HepG2 (cell line): ENCODE measurements around the gene TSNAXIP1. TPM values are rescaled to one million over a fixed set of nuclear protein-coding genes. Genes with fewer than 3 reads are reported as not detected.

Experiments
- DBP ChIP-seq: sonication (generic); formaldehyde crosslinking; IDR thresholded peaks from 2 replicates; pipeline ENCODE4 v1.4.0; 2020; ENCODE audit warnings: missing genetic modification reagents; ENCODE audit errors: not compliant biosample characterization
- FOXC1 ChIP-seq: sonication (generic); formaldehyde crosslinking; IDR thresholded peaks from 2 replicates; pipeline ENCODE4 v1.8.0; 2022; ENCODE audit warnings: mild to moderate bottlenecking, missing genetic modification reagents, borderline replicate concordance
- HNF1A ChIP-seq, 2 experiments: sonication (generic) in 1 of 2; formaldehyde crosslinking in 1 of 2; IDR thresholded peaks; 2 replicates each; pipeline versions ENCODE4 v1.4.0 to v1.6.1; 2016 to 2020; ENCODE audit warnings: borderline replicate concordance in 1 of 2, low read depth in 1 of 2, mild to moderate bottlenecking in 1 of 2, missing genetic modification reagents in 1 of 2
- HNRNPL ChIP-seq: fragments of 200-400 bp; formaldehyde crosslinking; IDR thresholded peaks from 2 replicates; pipeline ENCODE4 v1.6.1; 2017; ENCODE audit warnings: mild to moderate bottlenecking, low read depth, low read length
- PHF8 ChIP-seq: sonication (generic); formaldehyde crosslinking; IDR thresholded peaks from 2 replicates; pipeline ENCODE4 v1.5.0; 2020; ENCODE audit warnings: missing genetic modification reagents
- REL ChIP-seq: sonication (generic); formaldehyde crosslinking; conservative IDR thresholded peaks from 2 replicates; pipeline ENCODE4 v1.8.0; 2022; ENCODE audit warnings: mild to moderate bottlenecking, missing genetic modification reagents, moderate library complexity
- RFX5 ChIP-seq: IDR thresholded peaks from 2 replicates; pipeline ENCODE4 v1.6.1; 2011; ENCODE audit warnings: low read depth, low read length, improper control_type of control experiment
- SALL2 ChIP-seq: sonication (generic); formaldehyde crosslinking; IDR thresholded peaks from 2 replicates; pipeline ENCODE4 v1.8.1; 2023; ENCODE audit warnings: mild to moderate bottlenecking, missing genetic modification reagents, inconsistent platforms
- TBP ChIP-seq: sonication (generic); formaldehyde crosslinking; IDR thresholded peaks from 2 replicates; pipeline ENCODE4 v1.5.0; 2020; ENCODE audit warnings: missing genetic modification reagents
- TGIF2 ChIP-seq: IDR thresholded peaks from 2 replicates; pipeline ENCODE4 v1.6.1; 2016; ENCODE audit warnings: control low read depth, missing compliant biosample characterization
- ZFP36 ChIP-seq: fragments of 150-350 bp; IDR thresholded peaks from 2 replicates; pipeline ENCODE4 v1.6.1; 2018; ENCODE audit warnings: borderline replicate concordance, low read length, low read depth; ENCODE audit not compliant: partially characterized antibody
- ZNF230 ChIP-seq: sonication (generic); formaldehyde crosslinking; IDR thresholded peaks from 2 replicates; pipeline ENCODE4 v1.4.0; 2020; ENCODE audit warnings: mild to moderate bottlenecking, missing genetic modification reagents
- ZNF292 ChIP-seq: sonication (generic); formaldehyde crosslinking; IDR thresholded peaks from 2 replicates; pipeline ENCODE4 v1.8.1; 2022; ENCODE audit warnings: mild to moderate bottlenecking, low read depth, missing genetic modification reagents, borderline replicate concordance
- ZNF335 ChIP-seq: sonication (generic); formaldehyde crosslinking; IDR thresholded peaks from 2 replicates; pipeline ENCODE4 v1.4.0; 2020; ENCODE audit warnings: missing genetic modification reagents
- ZNF484 ChIP-seq: sonication (generic); formaldehyde crosslinking; IDR thresholded peaks from 2 replicates; pipeline ENCODE4 v1.5.1; 2020; ENCODE audit warnings: mild to moderate bottlenecking, low read depth, missing genetic modification reagents, borderline replicate concordance
- ZNF501 ChIP-seq: sonication (generic); formaldehyde crosslinking; IDR thresholded peaks from 2 replicates; pipeline ENCODE4 v1.5.1; 2020; ENCODE audit warnings: mild to moderate bottlenecking, moderate library complexity, missing genetic modification reagents
- ZNF639 ChIP-seq: conservative IDR thresholded peaks from 2 replicates; pipeline ENCODE4 v1.6.1; 2018; ENCODE audit warnings: missing genetic modification reagents
- ZNF746 ChIP-seq: sonication (generic); formaldehyde crosslinking; IDR thresholded peaks from 2 replicates; pipeline ENCODE4 v1.8.0; 2022; ENCODE audit warnings: mild to moderate bottlenecking, missing genetic modification reagents
- ZNF788 ChIP-seq: sonication (generic); formaldehyde crosslinking; IDR thresholded peaks from 2 replicates; pipeline ENCODE4 v1.5.0; 2020; ENCODE audit warnings: mild to moderate bottlenecking, missing genetic modification reagents, borderline replicate concordance
- ZSCAN30 ChIP-seq: sonication (generic); formaldehyde crosslinking; IDR thresholded peaks from 2 replicates; pipeline ENCODE4 v1.5.0; 2020; ENCODE audit warnings: mild to moderate bottlenecking, missing genetic modification reagents
- polyA plus RNA-seq, 8 experiments: library from polyadenylated mRNA; depleted of rRNA in 3 of 8; stranded (reverse) in 7 of 8; unstranded in 1 of 8; fragments of >200 nt; fragmentation: Illumina TruSeq in 4 of 8; extraction: Trizol in 4 of 8; gene quantifications; 2 replicates each; pipeline versions ENCODE4 v1.2.1 to v1.2.3, GENCODE V29; 2011 to 2016; ENCODE audit warnings: low read depth in 4 of 8, missing spikeins in 1 of 8, mixed read lengths in 1 of 8; ENCODE audit not compliant: insufficient read depth in 1 of 8
- total RNA-seq, 5 experiments: library from RNA; depleted of rRNA; stranded (reverse); fragments of >200 nt; fragmentation: Illumina TruSeq; extraction: Trizol; gene quantifications; 2 replicates each; pipeline ENCODE4 v1.2.3, GENCODE V29; 2016; ENCODE audit warnings: low read depth in 1 of 5
- TF ChIP-seq, protein P1 (sequence below): sonication (generic); formaldehyde crosslinking; IDR thresholded peaks from 2 replicates; pipeline ENCODE4 v1.9.0; 2021; ENCODE audit warnings: missing genetic modification reagents, borderline replicate concordance

TSNAXIP1 gene
- total and polyA plus RNA-seq, 2 of the 13 experiments (the other 11 are each of a cell fraction or from before 2014, with no cell fraction given), result 0.37 to 0.86 TPM

DNA sequence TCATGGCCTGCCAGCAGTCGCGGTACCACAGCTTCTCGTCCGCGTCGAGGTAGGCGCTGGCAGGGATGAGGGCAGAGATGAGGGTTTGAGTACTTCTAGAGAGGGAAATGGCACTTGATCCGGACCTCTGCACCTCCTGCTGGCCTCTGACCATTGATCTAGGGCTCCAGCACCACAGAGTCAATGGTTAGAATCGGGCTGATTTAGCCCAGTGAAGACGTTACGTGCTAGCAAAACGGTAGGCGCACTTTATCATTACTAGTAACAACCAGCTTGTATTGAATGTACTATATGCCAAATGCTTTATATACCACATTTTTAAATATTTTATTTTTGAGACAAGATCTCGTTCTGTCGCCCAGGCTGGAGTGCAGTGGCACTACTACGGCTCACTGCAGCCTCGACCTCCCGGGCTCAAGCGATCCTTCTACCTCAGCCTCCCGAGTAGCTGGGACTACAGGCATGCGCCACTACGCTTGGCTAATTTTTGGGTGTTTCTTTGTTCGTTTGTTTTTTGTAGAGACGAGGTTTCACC, 526 bp downstream of the TSNAXIP1 start (continued):
- TF ChIP-seq ZNF788 (CRISPR knock-in tag) (no peak), ZNF639 (CRISPR knock-in tag) (no peak), ZNF746 (CRISPR knock-in tag) (no peak), SALL2 (CRISPR knock-in tag) (0 out of 2 replicates have a peak, but pooled peaks have one; percentile 10), HNF1A (IDR thresholded peaks at IDR 0.05; ENCODE audit: low read depth) (no peak), HNF1A (CRISPR knock-in tag; IDR thresholded peaks at IDR 0.05; ENCODE audit: borderline replicate concordance) (no peak), ZSCAN30 (CRISPR knock-in tag) (no peak), ZNF292 (0 out of 2 replicates have a peak, but pooled peaks have one; percentile 36), RFX5 (no peak), ZNF501 (CRISPR knock-in tag) (no peak), HNRNPL (no peak), ZFP36 (no peak), DBP (CRISPR knock-in tag) (no peak), TBP (CRISPR knock-in tag) (0 out of 2 replicates have a peak, but pooled peaks have one; percentile 44), TGIF2 (CRISPR knock-in tag) (no peak), ZNF484 (CRISPR knock-in tag) (no peak), REL (CRISPR knock-in tag) (no peak), PHF8 (no peak), ZNF335 (CRISPR knock-in tag) (no peak), ZNF230 (CRISPR knock-in tag) (no peak), FOXC1 (CRISPR knock-in tag) (no peak)
- TF ChIP-seq, protein P1, sequence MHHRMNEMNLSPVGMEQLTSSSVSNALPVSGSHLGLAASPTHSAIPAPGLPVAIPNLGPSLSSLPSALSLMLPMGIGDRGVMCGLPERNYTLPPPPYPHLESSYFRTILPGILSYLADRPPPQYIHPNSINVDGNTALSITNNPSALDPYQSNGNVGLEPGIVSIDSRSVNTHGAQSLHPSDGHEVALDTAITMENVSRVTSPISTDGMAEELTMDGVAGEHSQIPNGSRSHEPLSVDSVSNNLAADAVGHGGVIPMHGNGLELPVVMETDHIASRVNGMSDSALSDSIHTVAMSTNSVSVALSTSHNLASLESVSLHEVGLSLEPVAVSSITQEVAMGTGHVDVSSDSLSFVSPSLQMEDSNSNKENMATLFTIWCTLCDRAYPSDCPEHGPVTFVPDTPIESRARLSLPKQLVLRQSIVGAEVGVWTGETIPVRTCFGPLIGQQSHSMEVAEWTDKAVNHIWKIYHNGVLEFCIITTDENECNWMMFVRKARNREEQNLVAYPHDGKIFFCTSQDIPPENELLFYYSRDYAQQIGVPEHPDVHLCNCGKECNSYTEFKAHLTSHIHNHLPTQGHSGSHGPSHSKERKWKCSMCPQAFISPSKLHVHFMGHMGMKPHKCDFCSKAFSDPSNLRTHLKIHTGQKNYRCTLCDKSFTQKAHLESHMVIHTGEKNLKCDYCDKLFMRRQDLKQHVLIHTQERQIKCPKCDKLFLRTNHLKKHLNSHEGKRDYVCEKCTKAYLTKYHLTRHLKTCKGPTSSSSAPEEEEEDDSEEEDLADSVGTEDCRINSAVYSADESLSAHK (CRISPR knock-in tag), result 0 out of 2 replicates have a peak, but pooled peaks have one; percentile 19
